ENCODE measurements around the gene MAG.
"Not testable (repeated sequence)": the region's sequence is repeated elsewhere in the genome, so short reads cannot be mapped to it uniquely, and the experiment has no call there.

MAG gene

GRCh38 chr19:35284153-35285094 is 7.5 kb upstream of the MAG start:
- DNase-seq: no peak

GRCh38 chr19:35285095-35285449 is 6.9 kb upstream of the MAG start:
- no peak for DNase-seq

- not testable (repeated sequence) for DNase-seq
These were observed 6.5 kb upstream of the MAG start for GRCh38 chr19:35285465-35285864.

GRCh38 chr19:35286101-35286500 is 5.9 kb upstream of the MAG start:
- DNase-seq: not testable (repeated sequence)

- no peak for DNase-seq
These were observed 4.2 kb upstream of the MAG start for GRCh38 chr19:35287713-35288112.

- no peak for DNase-seq
These were observed 3.6 kb upstream of the MAG start for GRCh38 chr19:35288331-35288730.

- DNase-seq: no peak
These were observed 3.1 kb upstream of the MAG start for GRCh38 chr19:35288906-35289305.

- DNase-seq: no peak
These were observed 1.4 kb upstream of the MAG start for GRCh38 chr19:35290381-35291127.

GRCh38 chr19:35291259-35291658 is 702 bp upstream of the MAG start:
- DNase-seq: no peak

GRCh38 chr19:35292421-35293362 is 731 bp downstream of the MAG start:
- DNase-seq: no peak

GRCh38 chr19:35293363-35293739 is 1.4 kb downstream of the MAG start:
- DNase-seq: no peak

GRCh38 chr19:35293808-35294207 is 1.8 kb downstream of the MAG start:
- DNase-seq: no peak

- DNase-seq: no peak
These were observed 2.4 kb downstream of the MAG start for GRCh38 chr19:35294328-35294727.

- DNase-seq: no peak
These were observed 3.2 kb downstream of the MAG start for GRCh38 chr19:35294859-35295791.

- DNase-seq: no peak
These were observed 4.0 kb downstream of the MAG start for GRCh38 chr19:35295792-35296462.

GRCh38 chr19:35296644-35297514 is 4.9 kb downstream of the MAG start:
- DNase-seq: no peak

- no peak for DNase-seq
These were observed 5.5 kb downstream of the MAG start for GRCh38 chr19:35297515-35297848.

- no peak for DNase-seq
These were observed 6.0 kb downstream of the MAG start for GRCh38 chr19:35297922-35298321.

- DNase-seq: no peak
These were observed 6.6 kb downstream of the MAG start for GRCh38 chr19:35298561-35298972.

Data from NCI-H1092 treated with DMSO at 0.1 percent for 48 hours (cell line).